GM21717 (cell line): ENCODE data around the gene EPG5.
"Not testable (repeated sequence)": the region's sequence is repeated elsewhere in the genome, so short reads cannot be mapped to it uniquely, and the experiment has no call there.

Source experiments
- ATAC-seq: cut with Tn5 transposase; IDR thresholded peaks from one replicate; pipeline ENCODE4 v1.9.1; 2021; ENCODE audit warnings: mild to moderate bottlenecking, moderate library complexity; ENCODE audit not compliant: unreplicated experiment

Gene EPG5

GRCh38 chr18:45967007-45967706, at the start of gene EPG5:
TSS of gene EPG5 (minus strand) at chr18:45967329. CDS start at chr18:45967239, 90 bp downstream.
- ATAC-seq = peak; percentile 95

- ATAC-seq = no peak
Measured at GRCh38 chr18:46013484-46014189, 46.5 kb upstream of the EPG5 start.

GRCh38 chr18:46010676-46011075, 43.5 kb upstream of the EPG5 start:
- no peak for ATAC-seq

- ATAC-seq = no peak
Measured at GRCh38 chr18:46010050-46010449, 42.9 kb upstream of the EPG5 start.

DNA sequence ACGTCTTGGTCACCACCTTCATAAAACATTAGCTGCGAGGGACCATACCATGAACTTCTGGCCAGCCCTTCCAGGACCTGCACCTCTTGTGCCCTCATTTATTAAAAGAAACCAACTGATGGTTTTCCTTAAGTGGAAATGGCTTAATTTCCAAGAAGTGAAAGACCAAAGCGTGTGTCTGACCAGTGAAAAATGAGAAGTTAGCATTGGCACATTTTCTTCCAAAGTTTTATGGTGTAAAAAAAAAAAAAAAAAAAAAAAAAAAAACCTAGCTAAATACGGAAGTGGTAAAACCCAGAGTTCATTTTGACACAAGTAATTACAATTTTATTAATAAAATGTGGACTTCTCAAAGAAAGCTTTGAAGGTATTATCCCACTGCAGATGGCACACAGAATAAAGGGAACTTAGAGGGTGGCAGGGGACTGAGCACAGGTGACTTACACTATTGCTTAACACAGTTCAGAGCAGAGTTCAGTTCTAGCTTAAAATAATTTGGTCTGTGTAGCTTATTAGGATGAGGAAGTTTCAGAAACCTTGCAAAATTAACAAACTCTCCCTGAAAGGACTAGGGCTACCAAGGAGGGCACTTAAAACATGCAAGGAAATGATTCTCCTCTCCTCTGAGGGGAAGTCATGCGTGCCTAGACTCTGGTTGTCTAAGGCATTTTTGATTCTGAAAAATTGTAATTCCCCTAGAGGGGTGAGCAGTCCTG, 42.2 kb upstream of the EPG5 start:
- ATAC-seq = no peak

- ATAC-seq = no peak
Measured at GRCh38 chr18:46008531-46008930, 41.4 kb upstream of the EPG5 start.

GRCh38 chr18:46007165-46007564, 40.0 kb upstream of the EPG5 start:
- no peak for ATAC-seq

DNA sequence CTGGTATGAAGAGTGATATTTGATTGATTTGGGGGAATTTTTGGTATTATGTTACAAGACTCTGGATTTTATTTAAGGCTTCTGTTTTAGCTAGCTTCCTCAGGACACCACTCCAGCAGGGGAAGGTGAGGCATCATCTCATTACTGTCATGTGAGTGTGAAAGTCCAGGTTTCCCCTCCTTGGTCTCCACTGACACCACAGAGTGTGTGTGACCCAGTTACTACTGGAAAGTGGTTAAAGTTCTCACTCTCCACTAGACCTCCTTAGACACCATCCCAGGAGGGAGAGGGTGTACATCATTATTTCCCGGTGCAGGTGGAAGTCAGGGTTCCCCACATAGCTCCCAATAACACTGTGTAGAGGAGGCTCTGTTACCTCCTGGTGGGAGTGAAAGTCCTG, 35.8 kb upstream of the EPG5 start:
- ATAC-seq = no peak

GRCh38 chr18:46001892-46002291, 34.8 kb upstream of the EPG5 start:
- no peak for ATAC-seq

GRCh38 chr18:46001074-46001473, 33.9 kb upstream of the EPG5 start:
- ATAC-seq = no peak

GRCh38 chr18:45999536-45999935, 32.4 kb upstream of the EPG5 start:
- no peak for ATAC-seq

DNA sequence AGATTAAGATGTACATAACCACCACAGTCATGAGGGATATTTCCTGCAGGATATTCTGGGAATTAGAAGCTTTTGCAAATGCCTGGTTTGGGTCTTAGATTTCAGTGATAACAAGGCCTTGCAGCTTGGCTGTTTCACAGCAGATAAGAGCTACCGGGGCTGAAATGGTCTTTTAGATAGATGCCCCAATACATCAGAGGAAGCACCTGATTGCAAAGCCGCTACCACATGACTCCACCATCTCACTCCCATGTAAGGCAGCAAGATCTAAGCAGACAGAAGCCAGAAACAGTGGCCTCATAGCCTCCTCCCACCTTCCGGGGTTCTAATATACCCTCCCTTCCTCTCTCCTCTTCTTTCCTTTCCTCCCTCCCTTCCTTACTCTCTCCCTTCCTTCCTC, 31.1 kb upstream of the EPG5 start:
- ATAC-seq = no peak

GRCh38 chr18:45997700-45998151, 30.6 kb upstream of the EPG5 start:
- no peak for ATAC-seq

GRCh38 chr18:45995461-45995860, 28.3 kb upstream of the EPG5 start:
- ATAC-seq = no peak

GRCh38 chr18:45993438-45993837, 26.3 kb upstream of the EPG5 start:
- no peak for ATAC-seq

GRCh38 chr18:45992527-45992926, 25.4 kb upstream of the EPG5 start:
- not testable (repeated sequence) for ATAC-seq

DNA sequence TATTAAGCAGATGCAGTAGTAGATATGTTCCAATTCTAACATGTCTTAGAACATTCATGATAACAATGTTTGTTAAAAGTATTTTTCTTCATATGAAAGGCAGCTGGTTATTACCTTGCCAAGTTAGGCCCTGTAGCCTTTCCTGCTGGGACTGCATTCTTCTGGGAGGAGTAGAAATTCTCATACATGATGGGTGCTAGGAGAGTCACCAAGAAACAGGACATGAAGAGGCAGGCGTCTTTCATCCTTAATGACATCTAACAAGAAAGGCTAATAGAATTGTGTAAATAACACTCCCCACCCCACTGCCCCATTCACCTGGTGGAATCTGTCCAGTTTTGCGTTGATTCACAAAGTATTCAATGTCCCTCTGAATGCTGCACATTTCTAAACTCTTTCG, 24.7 kb upstream of the EPG5 start:
- ATAC-seq = no peak

DNA sequence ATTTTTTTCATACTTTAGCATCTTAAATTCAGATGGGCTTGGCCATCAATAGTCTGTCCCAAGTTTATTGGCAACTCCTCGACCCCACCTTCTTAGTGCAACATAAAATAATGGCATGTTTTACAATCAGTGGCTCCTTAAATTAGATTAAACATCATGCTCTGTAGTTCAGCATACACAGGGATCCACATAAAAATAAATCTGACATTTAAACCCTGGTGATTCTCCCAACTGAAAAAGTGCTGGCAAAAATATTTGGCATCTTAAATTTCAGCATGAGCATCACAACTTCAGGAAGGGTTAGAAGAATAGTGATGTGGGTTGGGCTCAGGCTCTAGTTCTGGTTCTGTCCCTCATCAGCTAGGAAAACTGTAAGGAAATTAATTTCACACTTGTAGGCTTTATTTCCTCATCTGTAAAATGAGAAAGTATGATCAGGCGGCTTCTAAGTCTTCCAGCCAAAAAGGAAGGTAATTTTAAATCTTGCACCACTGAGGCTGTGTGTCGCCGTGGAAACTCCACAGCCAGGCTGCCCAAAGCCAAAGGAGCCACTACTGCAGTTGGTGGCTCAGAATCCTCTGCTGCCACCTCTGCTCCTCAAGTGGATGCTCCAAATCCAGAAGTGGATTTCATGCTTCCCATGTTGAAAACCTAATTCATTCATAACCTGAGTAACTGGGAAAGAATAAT, 17.6 kb upstream of the EPG5 start:
- no peak for ATAC-seq

DNA sequence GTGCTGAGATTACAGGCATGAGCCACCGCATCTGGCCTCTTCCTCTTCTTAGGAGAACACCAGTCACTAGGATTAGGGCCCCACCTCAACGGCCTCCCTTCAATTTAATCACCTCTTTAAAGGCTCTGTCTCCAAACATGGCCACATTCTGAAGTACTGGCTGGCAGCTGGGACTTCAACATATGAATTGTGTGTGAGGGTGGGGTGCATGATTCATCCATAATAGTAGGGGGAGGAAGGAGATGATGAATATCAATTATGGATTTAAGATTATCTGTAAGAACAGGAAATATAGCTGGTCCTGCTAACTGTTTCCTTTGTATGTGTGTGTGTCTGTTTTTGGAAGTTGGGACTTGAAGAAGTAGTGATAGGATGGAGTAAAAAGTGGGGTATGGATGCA, 14.7 kb upstream of the EPG5 start:
- no peak for ATAC-seq

DNA sequence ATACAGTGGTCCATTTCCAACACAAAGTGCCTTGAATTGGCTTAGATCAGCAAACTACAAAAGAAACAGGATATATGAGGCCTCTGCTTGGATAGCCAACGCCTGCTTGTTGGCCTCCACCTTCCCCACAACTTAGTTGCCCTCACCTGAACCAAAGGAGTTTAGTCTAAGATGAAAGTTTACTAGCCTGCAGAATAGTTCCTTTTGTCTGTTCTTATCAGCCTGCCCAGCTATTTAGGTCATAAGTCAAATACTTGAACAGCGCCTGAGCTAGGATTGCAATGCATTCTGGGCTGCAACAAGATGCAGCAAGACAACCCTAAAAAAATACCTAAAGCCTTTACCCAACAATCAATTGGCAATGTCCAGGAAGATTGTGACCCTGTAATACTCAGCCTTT, 13.1 kb upstream of the EPG5 start:
- no peak for ATAC-seq

DNA sequence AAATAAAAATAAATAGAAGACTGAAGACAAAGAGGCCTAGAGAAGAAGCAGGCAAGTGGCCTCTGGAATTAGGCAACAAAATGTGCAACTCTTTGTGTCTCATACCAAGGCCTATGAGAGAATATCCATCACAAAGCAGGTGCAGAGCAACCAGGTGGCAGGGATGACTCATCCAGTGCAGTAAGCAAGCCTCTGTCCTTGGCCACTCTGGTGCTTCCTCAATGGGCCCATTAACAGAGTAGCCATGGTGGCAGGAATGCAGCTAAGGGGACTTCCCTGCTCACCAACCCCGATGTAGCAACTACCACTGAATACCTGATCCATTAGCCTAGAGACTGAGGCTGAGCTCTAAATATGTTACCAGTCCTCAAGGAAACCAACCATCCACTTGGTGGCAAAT, 11.0 kb upstream of the EPG5 start:
- no peak for ATAC-seq
